ENCODE data around the gene CDH13.

Gene CDH13

GRCh38 chr16:83831456-83831987 is 1204.8 kb downstream of the CDH13 start:
- DNase-seq, result no peak

DNA sequence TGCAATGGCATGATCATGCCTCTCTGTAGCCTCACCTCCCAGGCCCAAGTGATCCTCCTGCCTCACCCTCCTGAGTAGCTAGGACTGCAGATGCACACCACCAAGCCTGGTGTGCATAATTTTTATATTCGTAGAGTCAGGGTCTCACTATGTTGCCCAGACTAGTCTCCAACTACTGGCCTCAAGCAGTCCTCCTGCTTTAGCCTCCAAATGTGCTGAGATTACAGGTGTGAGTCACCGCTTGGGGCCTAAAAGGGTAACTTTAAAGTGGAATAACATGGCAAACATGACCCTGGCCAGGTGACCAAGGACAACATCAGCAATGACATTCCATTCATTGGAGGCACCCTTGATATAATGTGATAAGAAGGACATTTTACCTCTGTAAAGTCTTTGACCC is 1207.2 kb downstream of the CDH13 start:
- no peak for DNase-seq

GRCh38 chr16:83835586-83836566 is 1209.1 kb downstream of the CDH13 start:
- DNase-seq, result no peak

GRCh38 chr16:83837566-83837965 is 1210.8 kb downstream of the CDH13 start:
- no peak for DNase-seq

- DNase-seq, result peak in 1 of 2 experiments; percentile 36
These were observed 1211.4 kb downstream of the CDH13 start for GRCh38 chr16:83838151-83838550.

DNA sequence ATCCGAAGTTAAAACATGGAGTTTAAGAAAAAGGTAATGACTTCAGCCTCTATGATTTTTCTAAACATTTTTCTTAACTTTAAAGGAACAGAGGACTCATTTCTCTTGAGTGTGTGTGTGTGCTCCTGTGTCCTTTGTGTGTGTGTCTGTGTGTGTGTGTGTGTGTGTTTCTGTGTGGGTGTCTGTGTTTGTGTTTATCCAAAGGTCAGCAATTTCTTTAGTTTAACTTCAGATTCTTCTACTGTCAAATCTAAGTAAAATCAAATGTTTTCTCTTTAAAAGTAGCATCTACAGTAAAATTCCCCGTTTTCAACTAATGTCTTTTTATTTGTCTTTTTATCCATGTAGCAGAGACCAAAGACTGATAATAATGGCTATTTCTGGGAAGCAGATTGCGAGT is 1212.8 kb downstream of the CDH13 start:
- no peak for DNase-seq

DNA sequence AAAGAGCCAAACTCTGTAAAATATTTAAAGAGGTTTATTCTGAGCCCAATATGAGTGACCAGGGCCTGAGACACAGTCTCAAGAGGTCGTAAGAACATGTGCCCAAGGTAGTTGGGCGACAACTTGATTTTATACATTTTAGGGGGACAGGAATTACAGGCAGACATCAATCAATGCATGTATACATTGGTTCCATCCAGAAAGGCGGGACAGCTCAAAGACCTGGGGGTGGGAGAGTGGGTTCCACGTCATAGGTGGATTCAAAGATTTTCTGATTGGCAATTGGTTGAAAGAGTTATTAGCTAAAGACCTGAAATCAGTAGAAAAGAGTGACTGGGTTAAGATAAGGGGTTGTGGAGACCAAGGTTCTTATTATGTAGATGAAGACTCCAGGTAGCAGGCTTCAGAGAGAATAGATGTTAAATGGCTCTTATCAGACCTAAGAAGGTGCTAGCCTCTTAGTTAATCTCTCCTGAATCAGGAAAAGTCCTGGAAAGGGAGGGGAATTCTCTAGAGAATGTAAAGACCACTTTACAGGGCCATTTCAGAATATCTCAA is 1213.4 kb downstream of the CDH13 start:
- DNase-seq, result no peak

GRCh38 chr16:83842291-83842690 is 1215.5 kb downstream of the CDH13 start:
- no peak for DNase-seq

GRCh38 chr16:83842756-83843507 is 1216.2 kb downstream of the CDH13 start:
- DNase-seq, result peak in 1 of 2 experiments; percentile 35

- DNase-seq, result no peak
These were observed 1216.9 kb downstream of the CDH13 start for GRCh38 chr16:83843657-83844056.

- no peak for DNase-seq
These were observed 1218.5 kb downstream of the CDH13 start for GRCh38 chr16:83845263-83845662.

- no peak for DNase-seq
These were observed 1220.8 kb downstream of the CDH13 start for GRCh38 chr16:83847371-83848225.

DNA sequence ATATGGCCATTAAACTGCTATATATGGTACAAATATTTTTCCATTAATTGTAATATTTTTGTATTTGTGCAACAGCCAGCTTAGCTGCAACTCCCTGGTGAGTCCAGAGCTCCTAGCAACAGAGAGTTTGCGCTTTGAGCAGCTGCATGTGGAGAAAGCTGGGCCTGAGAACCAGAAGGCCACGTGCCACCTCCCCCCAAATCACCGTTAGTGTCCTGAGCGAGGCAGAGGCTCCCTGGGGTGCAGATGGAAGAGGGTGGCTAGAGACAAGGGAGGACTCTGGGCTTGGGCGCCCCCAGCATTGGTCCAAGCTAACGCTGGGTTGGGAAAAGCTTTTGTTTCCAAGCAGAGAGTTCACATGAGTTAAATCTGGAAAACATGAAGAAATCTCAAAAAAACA is 1222.7 kb downstream of the CDH13 start:
- DNase-seq, result no peak
